HepG2 (cell line): Measurements from ENCODE around the gene SLC2A2. TPM values are rescaled to one million over a fixed set of nuclear protein-coding genes. Genes with fewer than 3 reads are reported as not detected.

Experiments
- AHDC1 ChIP-seq: sonication (generic); formaldehyde crosslinking; IDR thresholded peaks from 2 replicates; pipeline ENCODE4 v1.5.1; 2020; ENCODE audit warnings: mild to moderate bottlenecking, missing genetic modification reagents, borderline replicate concordance
- ETV6 ChIP-seq: sonication (generic); formaldehyde crosslinking; conservative IDR thresholded peaks from 2 replicates; pipeline ENCODE4 v1.4.0; 2020; ENCODE audit warnings: missing genetic modification reagents
- EZH2 ChIP-seq: conservative IDR thresholded peaks from 2 replicates; pipeline ENCODE4 v1.6.1; 2012; ENCODE audit warnings: mild to moderate bottlenecking, low read depth, low read length, moderate library complexity
- JUND ChIP-seq: sonication (generic); formaldehyde crosslinking; IDR thresholded peaks from 2 replicates; pipeline ENCODE4 v1.8.0; 2022; ENCODE audit warnings: mild to moderate bottlenecking, missing genetic modification reagents
- MAF1 ChIP-seq: sonication (generic); formaldehyde crosslinking; IDR thresholded peaks from 2 replicates; pipeline ENCODE4 v1.5.0; 2020; ENCODE audit warnings: missing genetic modification reagents, borderline replicate concordance
- SMARCC2 ChIP-seq: fragments of 450-650 bp; IDR thresholded peaks from 2 replicates; pipeline ENCODE4 v1.6.1; 2017; ENCODE audit warnings: antibody characterized with exemption, mild to moderate bottlenecking
- SMC3 ChIP-seq: IDR thresholded peaks from 2 replicates; pipeline ENCODE4 v1.6.1; 2011; ENCODE audit warnings: low read length, improper control_type of control experiment
- TCF7L2 ChIP-seq: IDR thresholded peaks from 2 replicates; pipeline ENCODE4 v1.6.1; 2011; ENCODE audit warnings: mild to moderate bottlenecking, low read depth, low read length, moderate library complexity
- TRIM22 ChIP-seq: fragments of 450-650 bp; IDR thresholded peaks from 2 replicates; pipeline ENCODE4 v1.6.1; 2017
- ZFP90 ChIP-seq: sonication (generic); formaldehyde crosslinking; IDR thresholded peaks from 2 replicates; pipeline ENCODE4 v1.8.0; 2022; ENCODE audit warnings: missing genetic modification reagents, mild to moderate bottlenecking, inconsistent platforms, borderline replicate concordance
- ZNF225 ChIP-seq: sonication (generic); formaldehyde crosslinking; IDR thresholded peaks from 2 replicates; pipeline ENCODE4 v1.4.0; 2020; ENCODE audit warnings: mild to moderate bottlenecking, missing genetic modification reagents
- ZNF652 ChIP-seq: IDR thresholded peaks from 2 replicates; pipeline ENCODE4 v1.6.1; 2016; ENCODE audit warnings: low read depth, borderline replicate concordance
- ZNF891 ChIP-seq: sonication (generic); formaldehyde crosslinking; IDR thresholded peaks from 2 replicates; pipeline ENCODE4 v1.5.0; 2020; ENCODE audit warnings: mild to moderate bottlenecking, missing genetic modification reagents
- polyA plus RNA-seq, 8 experiments: library from polyadenylated mRNA; depleted of rRNA in 3 of 8; stranded (reverse) in 7 of 8; unstranded in 1 of 8; fragments of >200 nt; fragmentation: Illumina TruSeq in 4 of 8; extraction: Trizol in 4 of 8; gene quantifications; 2 replicates each; pipeline versions ENCODE4 v1.2.1 to v1.2.3, GENCODE V29; 2011 to 2016; ENCODE audit warnings: low read depth in 4 of 8, missing spikeins in 1 of 8, mixed read lengths in 1 of 8; ENCODE audit not compliant: insufficient read depth in 1 of 8
- total RNA-seq, 5 experiments: library from RNA; depleted of rRNA; stranded (reverse); fragments of >200 nt; fragmentation: Illumina TruSeq; extraction: Trizol; gene quantifications; 2 replicates each; pipeline ENCODE4 v1.2.3, GENCODE V29; 2016; ENCODE audit warnings: low read depth in 1 of 5
- TF ChIP-seq, protein P1 (sequence below): sonication (generic); formaldehyde crosslinking; IDR thresholded peaks from 2 replicates; pipeline ENCODE4 v1.8.1; 2023; ENCODE audit warnings: mild to moderate bottlenecking, missing genetic modification reagents, borderline replicate concordance
- TF ChIP-seq, protein P2 (sequence below): sonication (generic); formaldehyde crosslinking; conservative IDR thresholded peaks from 2 replicates; pipeline ENCODE4 v1.4.0; 2020; ENCODE audit warnings: missing genetic modification reagents
- TF ChIP-seq, protein P3 (sequence below): sonication (generic); formaldehyde crosslinking; IDR thresholded peaks from 2 replicates; pipeline ENCODE4 v1.5.1; 2020; ENCODE audit warnings: missing genetic modification reagents, mild to moderate bottlenecking, borderline replicate concordance
- TF ChIP-seq, protein P4 (sequence below): sonication (generic); formaldehyde crosslinking; IDR thresholded peaks from 2 replicates; pipeline ENCODE4 v1.5.0; 2020; ENCODE audit warnings: mild to moderate bottlenecking, missing genetic modification reagents

Gene SLC2A2
- total and polyA plus RNA-seq, 2 of the 13 experiments (the other 11 are each of a cell fraction or from before 2014, with no cell fraction given) = 19.5 to 23.2 TPM

DNA sequence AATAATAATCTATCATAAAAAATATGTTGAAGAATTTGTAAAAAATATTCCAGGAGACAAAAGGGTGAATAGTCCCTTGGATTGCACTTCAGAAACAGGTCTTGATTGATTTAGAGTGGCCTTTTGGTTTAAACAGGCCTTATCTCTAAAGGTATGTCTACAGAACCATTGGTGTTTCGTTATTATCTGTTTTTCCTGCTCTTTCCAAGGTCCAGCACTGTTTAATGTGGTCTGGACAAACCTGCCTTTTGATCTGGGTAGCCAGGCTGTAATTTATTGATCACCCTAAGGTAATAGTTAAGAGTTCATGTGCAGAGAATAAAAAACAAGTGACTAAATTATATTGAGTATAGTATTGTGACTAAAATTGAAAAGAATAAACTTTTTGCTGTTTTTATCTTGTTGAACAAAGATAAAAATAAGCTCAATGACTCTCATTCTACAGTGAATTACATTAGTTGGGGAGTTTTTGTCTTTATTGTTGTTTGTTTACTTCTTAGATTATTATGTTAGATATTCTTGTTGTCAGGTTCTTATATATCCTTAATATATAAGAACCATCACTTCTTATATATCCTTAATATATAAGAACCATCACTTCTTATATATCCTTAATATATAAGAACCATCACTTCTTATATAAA is 25.1 kb downstream of the SLC2A2 start (continued):
- TF ChIP-seq, protein P1, sequence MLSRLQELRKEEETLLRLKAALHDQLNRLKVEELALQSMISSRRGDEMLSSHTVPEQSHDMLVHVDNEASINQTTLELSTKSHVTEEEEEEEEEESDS = no peak
- TF ChIP-seq ZNF891 (no peak), SMC3 (no peak), AHDC1 (CRISPR knock-in tag) (peak; percentile 91; the same call in 1 of the 2 replicates), MAF1 (CRISPR knock-in tag) (no peak), ZNF652 (CRISPR knock-in tag) (peak; percentile 83), SMARCC2 (no peak), EZH2 (no peak), TCF7L2 (peak; percentile 97), JUND (peak; percentile 63; the same call in 1 of the 2 replicates), TRIM22 (no peak), ZNF225 (CRISPR knock-in tag) (no peak), ETV6 (CRISPR knock-in tag) (no peak), ZFP90 (CRISPR knock-in tag) (no peak)
- TF ChIP-seq, protein P2, sequence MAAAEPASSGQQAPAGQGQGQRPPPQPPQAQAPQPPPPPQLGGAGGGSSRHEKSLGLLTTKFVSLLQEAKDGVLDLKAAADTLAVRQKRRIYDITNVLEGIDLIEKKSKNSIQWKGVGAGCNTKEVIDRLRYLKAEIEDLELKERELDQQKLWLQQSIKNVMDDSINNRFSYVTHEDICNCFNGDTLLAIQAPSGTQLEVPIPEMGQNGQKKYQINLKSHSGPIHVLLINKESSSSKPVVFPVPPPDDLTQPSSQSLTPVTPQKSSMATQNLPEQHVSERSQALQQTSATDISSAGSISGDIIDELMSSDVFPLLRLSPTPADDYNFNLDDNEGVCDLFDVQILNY (CRISPR knock-in tag) = no peak
- TF ChIP-seq, protein P3, sequence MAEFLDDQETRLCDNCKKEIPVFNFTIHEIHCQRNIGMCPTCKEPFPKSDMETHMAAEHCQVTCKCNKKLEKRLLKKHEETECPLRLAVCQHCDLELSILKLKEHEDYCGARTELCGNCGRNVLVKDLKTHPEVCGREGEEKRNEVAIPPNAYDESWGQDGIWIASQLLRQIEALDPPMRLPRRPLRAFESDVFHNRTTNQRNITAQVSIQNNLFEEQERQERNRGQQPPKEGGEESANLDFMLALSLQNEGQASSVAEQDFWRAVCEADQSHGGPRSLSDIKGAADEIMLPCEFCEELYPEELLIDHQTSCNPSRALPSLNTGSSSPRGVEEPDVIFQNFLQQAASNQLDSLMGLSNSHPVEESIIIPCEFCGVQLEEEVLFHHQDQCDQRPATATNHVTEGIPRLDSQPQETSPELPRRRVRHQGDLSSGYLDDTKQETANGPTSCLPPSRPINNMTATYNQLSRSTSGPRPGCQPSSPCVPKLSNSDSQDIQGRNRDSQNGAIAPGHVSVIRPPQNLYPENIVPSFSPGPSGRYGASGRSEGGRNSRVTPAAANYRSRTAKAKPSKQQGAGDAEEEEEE (CRISPR knock-in tag) = no peak
- TF ChIP-seq, protein P4, sequence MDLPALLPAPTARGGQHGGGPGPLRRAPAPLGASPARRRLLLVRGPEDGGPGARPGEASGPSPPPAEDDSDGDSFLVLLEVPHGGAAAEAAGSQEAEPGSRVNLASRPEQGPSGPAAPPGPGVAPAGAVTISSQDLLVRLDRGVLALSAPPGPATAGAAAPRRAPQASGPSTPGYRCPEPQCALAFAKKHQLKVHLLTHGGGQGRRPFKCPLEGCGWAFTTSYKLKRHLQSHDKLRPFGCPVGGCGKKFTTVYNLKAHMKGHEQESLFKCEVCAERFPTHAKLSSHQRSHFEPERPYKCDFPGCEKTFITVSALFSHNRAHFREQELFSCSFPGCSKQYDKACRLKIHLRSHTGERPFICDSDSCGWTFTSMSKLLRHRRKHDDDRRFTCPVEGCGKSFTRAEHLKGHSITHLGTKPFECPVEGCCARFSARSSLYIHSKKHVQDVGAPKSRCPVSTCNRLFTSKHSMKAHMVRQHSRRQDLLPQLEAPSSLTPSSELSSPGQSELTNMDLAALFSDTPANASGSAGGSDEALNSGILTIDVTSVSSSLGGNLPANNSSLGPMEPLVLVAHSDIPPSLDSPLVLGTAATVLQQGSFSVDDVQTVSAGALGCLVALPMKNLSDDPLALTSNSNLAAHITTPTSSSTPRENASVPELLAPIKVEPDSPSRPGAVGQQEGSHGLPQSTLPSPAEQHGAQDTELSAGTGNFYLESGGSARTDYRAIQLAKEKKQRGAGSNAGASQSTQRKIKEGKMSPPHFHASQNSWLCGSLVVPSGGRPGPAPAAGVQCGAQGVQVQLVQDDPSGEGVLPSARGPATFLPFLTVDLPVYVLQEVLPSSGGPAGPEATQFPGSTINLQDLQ (CRISPR knock-in tag) = no peak
